OCI-LY3 (cell line): ENCODE data around the gene SMCHD1.

Experiments
- EZH2phosphoT487 ChIP-seq: fragments of 200-600 bp; shearing (Covaris generic); IDR thresholded peaks from 2 replicates; pipeline ENCODE4 v1.6.1; 2018; ENCODE audit warnings: antibody characterized with exemption, mixed run types, low read depth
- TF ChIP-seq, protein P1 (sequence below): fragments of 200-600, 300-600 bp; sonication (generic); IDR thresholded peaks from 2 replicates; pipeline ENCODE4 v1.5.1; 2014; ENCODE audit warnings: antibody characterized with exemption, low read length, low read depth

DNA sequence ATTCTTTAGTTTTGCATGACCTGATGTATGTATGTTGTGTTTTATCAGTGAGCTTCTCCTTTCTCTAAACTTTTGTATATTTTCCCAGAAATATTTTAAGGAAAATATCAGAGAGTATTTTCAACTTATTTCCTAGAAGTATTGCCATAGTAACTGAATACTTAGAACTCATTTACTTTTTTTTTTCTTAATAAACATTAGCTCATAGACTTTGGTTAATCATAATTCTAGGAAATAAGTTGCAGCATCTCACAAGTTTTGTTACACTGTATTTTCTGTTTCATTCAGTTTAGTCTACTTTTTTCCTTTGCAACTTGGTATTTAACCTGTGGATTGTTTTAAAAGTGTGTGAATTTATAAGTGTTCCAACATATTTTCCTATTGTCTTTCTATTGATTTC lies 27.5 kb downstream of the SMCHD1 start:
- TF ChIP-seq, protein P1, sequence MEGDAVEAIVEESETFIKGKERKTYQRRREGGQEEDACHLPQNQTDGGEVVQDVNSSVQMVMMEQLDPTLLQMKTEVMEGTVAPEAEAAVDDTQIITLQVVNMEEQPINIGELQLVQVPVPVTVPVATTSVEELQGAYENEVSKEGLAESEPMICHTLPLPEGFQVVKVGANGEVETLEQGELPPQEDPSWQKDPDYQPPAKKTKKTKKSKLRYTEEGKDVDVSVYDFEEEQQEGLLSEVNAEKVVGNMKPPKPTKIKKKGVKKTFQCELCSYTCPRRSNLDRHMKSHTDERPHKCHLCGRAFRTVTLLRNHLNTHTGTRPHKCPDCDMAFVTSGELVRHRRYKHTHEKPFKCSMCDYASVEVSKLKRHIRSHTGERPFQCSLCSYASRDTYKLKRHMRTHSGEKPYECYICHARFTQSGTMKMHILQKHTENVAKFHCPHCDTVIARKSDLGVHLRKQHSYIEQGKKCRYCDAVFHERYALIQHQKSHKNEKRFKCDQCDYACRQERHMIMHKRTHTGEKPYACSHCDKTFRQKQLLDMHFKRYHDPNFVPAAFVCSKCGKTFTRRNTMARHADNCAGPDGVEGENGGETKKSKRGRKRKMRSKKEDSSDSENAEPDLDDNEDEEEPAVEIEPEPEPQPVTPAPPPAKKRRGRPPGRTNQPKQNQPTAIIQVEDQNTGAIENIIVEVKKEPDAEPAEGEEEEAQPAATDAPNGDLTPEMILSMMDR: no peak
- no peak for TF ChIP-seq EZH2phosphoT487
